Tibial artery (tissue), 4 donors: Measurements from ENCODE around the gene HS1BP3.
A peak's percentile ranks its signal among the peaks of the same experiment; 100 is the strongest.

Experiments used
- DNase-seq, 2 donors: peaks; one replicate each; pipeline ENCODE4 v3.0.0-alpha.2; 2019
- H3K27ac ChIP-seq, 2 donors: fragments of 200-600 bp; sonication (generic) in 1 of 2; 1 replicate in 1 of 2; 2 replicates in 1 of 2; pipeline ENCODE4 v1.5.1; 2018 to 2019; ENCODE audit warnings: mild to moderate bottlenecking in 1 of 2
- H3K27me3 ChIP-seq, 2 donors: fragments of 200-600 bp; sonication (generic) in 1 of 2; one replicate each; pipeline versions ENCODE4 v1.5.1 to v1.6.0; 2016 to 2019
- H3K36me3 ChIP-seq, 3 donors: fragments of 200-600 bp; sonication (generic) in 2 of 3; one replicate each; pipeline ENCODE4 v1.5.1; 2016 to 2019; ENCODE audit warnings: mild to moderate bottlenecking in 2 of 3
- H3K4me1 ChIP-seq, 4 donors: fragments of 200-600 bp; sonication (generic) in 2 of 4; 1 replicate in 3 of 4; 2 replicates in 1 of 4; pipeline ENCODE4 v1.5.1; 2016 to 2019
- H3K4me3 ChIP-seq, 2 donors: fragments of 200-600 bp; sonication (generic) in 1 of 2; 1 replicate in 1 of 2; 2 replicates in 1 of 2; pipeline ENCODE4 v1.5.1; 2018 to 2019; ENCODE audit warnings: mild to moderate bottlenecking in 2 of 2
- H3K9me3 ChIP-seq, 3 donors: fragments of 200-600 bp; sonication (generic) in 1 of 3; one replicate each; pipeline ENCODE4 v1.5.1; 2016 to 2019
- CTCF ChIP-seq, 2 experiments: fragments of 200-600 bp in 1 of 2; fragments of 450-650 bp in 1 of 2; IDR thresholded peaks; one replicate each; pipeline ENCODE4 v1.5.1; 2017 to 2019; ENCODE audit warnings: antibody characterized with exemption in 2 of 2, mild to moderate bottlenecking in 1 of 2, moderate library complexity in 1 of 2
- intact Hi-C: fragments of 100-400 bp; cut with DNase I; formaldehyde crosslinking; loops from one replicate; pipeline ENCODE4 v1.15.0; 2023; ENCODE audit warnings: low total_unique reads

The HS1BP3 gene

GRCh38 chr2:20608666-20609348 lies 42.1 kb downstream of the HS1BP3 start:
- no peak for TF ChIP-seq CTCF (IDR thresholded peaks at IDR 0.05)
- H3K4me1 ChIP-seq = peaks cover 0 to 57% (median 31%) of the 10 kb centered on the region in 4 donors
- intact Hi-C loops = no loop called here
- no peaks in the 10 kb centered on the region for H3K36me3 ChIP-seq
- no peaks in the 10 kb centered on the region for H3K27me3 ChIP-seq
- H3K4me3 ChIP-seq = no peak overlapping the region
- no peaks in the 10 kb centered on the region for H3K9me3 ChIP-seq
- DNase-seq = peak; percentile 18 to 65
- peak overlapping the region; percentile 33 to 99 for H3K27ac ChIP-seq

- Histone ChIP-seq H3K4me1 (peaks cover 0 to 46% (median 27%) of the 10 kb centered on the region in 4 donors), H3K9me3 (no peaks in the 10 kb centered on the region), H3K36me3 (no peaks in the 10 kb centered on the region), H3K4me3 (no peak overlapping the region), H3K27me3 (no peaks in the 10 kb centered on the region), H3K27ac (no peak overlapping the region)
- DNase-seq = no peak
- TF ChIP-seq CTCF (IDR thresholded peaks at IDR 0.05) = no peak
- intact Hi-C loops = no loop called here
Observed at GRCh38 chr2:20607446-20607845, 43.5 kb downstream of the HS1BP3 start.

- TF ChIP-seq CTCF (IDR thresholded peaks at IDR 0.05) = no peak
- Histone ChIP-seq H3K4me1 (peaks cover 0 to 34% (median 19%) of the 10 kb centered on the region in 4 donors), H3K27me3 (no peaks in the 10 kb centered on the region), H3K36me3 (no peaks in the 10 kb centered on the region), H3K4me3 (no peak overlapping the region), H3K9me3 (no peaks in the 10 kb centered on the region), H3K27ac (no peak overlapping the region)
- peak in 1 of 2 donors; percentile 34 for DNase-seq
- intact Hi-C loops = no loop called here
Observed at GRCh38 chr2:20606198-20606597, 44.7 kb downstream of the HS1BP3 start.

- TF ChIP-seq CTCF (IDR thresholded peaks at IDR 0.05) = no peak
- Histone ChIP-seq H3K36me3 (no peaks in the 10 kb centered on the region), H3K9me3 (no peaks in the 10 kb centered on the region), H3K27me3 (no peaks in the 10 kb centered on the region), H3K4me1 (peaks cover 0 to 36% (median 15%) of the 10 kb centered on the region in 4 donors), H3K4me3 (no peak overlapping the region), H3K27ac (peak overlapping the region; percentile 24 to 30)
- DNase-seq = peak; percentile 39 to 68
- intact Hi-C loops = no loop called here
Observed at GRCh38 chr2:20604951-20605381, 45.9 kb downstream of the HS1BP3 start.

- no peak for TF ChIP-seq CTCF (IDR thresholded peaks at IDR 0.05)
- no peak overlapping the region for H3K4me3 ChIP-seq
- H3K27ac ChIP-seq = no peak overlapping the region
- no peaks in the 10 kb centered on the region for H3K9me3 ChIP-seq
- DNase-seq = peak in 1 of 2 donors; percentile 50
- no peaks in the 10 kb centered on the region for H3K36me3 ChIP-seq
- intact Hi-C loops = no loop called here
- H3K27me3 ChIP-seq = no peaks in the 10 kb centered on the region
- H3K4me1 ChIP-seq = peaks cover 0 to 37% (median 20%) of the 10 kb centered on the region in 4 donors
Observed at GRCh38 chr2:20604401-20604911, 46.4 kb downstream of the HS1BP3 start.
